ENCODE data around the gene JAM3.

DNA sequence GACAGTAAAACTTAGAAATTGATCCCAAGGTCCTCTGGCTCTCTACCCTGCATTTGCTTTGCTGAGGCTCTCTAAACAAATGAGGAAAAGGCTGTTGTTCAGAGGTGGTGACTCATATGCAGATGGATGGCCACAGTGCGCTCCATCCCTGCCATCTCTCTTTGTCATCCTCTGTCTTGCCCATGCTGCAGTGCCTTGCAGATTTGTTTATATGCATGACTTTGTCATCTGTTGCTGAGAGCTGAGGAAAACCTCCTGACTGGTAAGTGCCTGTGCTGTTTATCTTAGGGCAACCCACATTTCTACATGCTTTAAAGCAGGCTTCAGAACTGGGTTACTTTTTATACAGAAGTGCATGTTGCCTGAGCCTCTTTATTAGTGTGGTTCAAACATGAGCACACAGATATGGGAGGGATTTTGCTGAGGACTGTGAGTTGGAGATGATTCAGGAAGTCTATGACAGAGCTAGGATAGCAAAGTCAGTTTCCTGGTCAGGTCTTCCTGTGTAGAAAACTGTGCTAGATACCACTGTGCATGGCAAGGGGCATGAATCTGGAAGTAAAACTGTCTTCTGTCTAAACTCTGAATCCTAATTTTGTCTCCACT, 57.4 kb downstream of the JAM3 start:
- no peak for TF ChIP-seq TARDBP (CRISPR knock-in tag; IDR thresholded peaks at IDR 0.05)
- TF ChIP-seq ZNF792 (CRISPR knock-in tag; IDR thresholded peaks at IDR 0.05), result no peak
- TF ChIP-seq LCORL (IDR thresholded peaks at IDR 0.05), result no peak
- no peak for TF ChIP-seq LCORL (CRISPR knock-in tag; IDR thresholded peaks at IDR 0.05)
- no peak for TF ChIP-seq EZH2 (conservative IDR thresholded peaks at IDR 0.05; ENCODE audit: low read depth, low read length)
- TF ChIP-seq, protein P1, sequence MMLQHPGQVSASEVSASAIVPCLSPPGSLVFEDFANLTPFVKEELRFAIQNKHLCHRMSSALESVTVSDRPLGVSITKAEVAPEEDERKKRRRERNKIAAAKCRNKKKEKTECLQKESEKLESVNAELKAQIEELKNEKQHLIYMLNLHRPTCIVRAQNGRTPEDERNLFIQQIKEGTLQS (CRISPR knock-in tag; IDR thresholded peaks at IDR 0.05), result no peak
